Activated T-helper 2 cell treated with anti-CD3 and anti-CD28 coated beads, Interferon-gamma antibody, Interleukin-2, Interleukin-4, amounts not matched to agents 10 μg/mL and 5 μg/mL and 100 μg/mL, durations not matched to agents 14 hours and 24 hours and 36 hours (primary cell): ENCODE measurements around the gene DLGAP1. TPM values are rescaled to one million over a fixed set of nuclear protein-coding genes. Genes with fewer than 3 reads are reported as not detected.
"Not testable (repeated sequence)": the region's sequence is repeated elsewhere in the genome, so short reads cannot be mapped to it uniquely, and the experiment has no call there.

Experiments
- DNase-seq: peaks from one replicate; pipeline ENCODE4 v3.0.0; 2021; ENCODE audit warnings: low spot score
- H3K27ac Mint-ChIP-seq: one replicate; pipeline ENCODE4 v1.8.0; 2021; ENCODE audit warnings: mixed read lengths
- H3K27me3 Mint-ChIP-seq: one replicate; pipeline ENCODE4 v1.8.0; 2021; ENCODE audit warnings: low read depth, mixed read lengths
- H3K36me3 Mint-ChIP-seq: one replicate; pipeline ENCODE4 v1.8.0; 2021; ENCODE audit warnings: low read depth, mixed read lengths
- H3K4me1 Mint-ChIP-seq: one replicate; pipeline ENCODE4 v1.8.0; 2021; ENCODE audit warnings: low read depth, mixed read lengths
- H3K4me3 Mint-ChIP-seq: one replicate; pipeline ENCODE4 v1.8.0; 2021; ENCODE audit warnings: low read depth, mild to moderate bottlenecking, moderate library complexity, mixed read lengths
- H3K9me3 Mint-ChIP-seq: one replicate; pipeline ENCODE4 v1.8.0; 2021; ENCODE audit warnings: mixed read lengths
- intact Hi-C: fragments of 100-400 bp; cut with micrococcal nuclease; formaldehyde crosslinking; loops from one replicate; pipeline ENCODE4 v1.15.1; 2023
- total RNA-seq: library from RNA; stranded (reverse); gene quantifications from 2 replicates; pipeline ENCODE4 v1.2.3, GENCODE V29; 2022

DLGAP1 gene
- total RNA-seq, 1 donor from 2014 or later = not detected

- Mint-ChIP-seq H3K4me3 (no peak overlapping the region), H3K4me1 (peaks cover 1% of the 10 kb centered on the region), H3K36me3 (no peaks in the 10 kb centered on the region), H3K9me3 (no peaks in the 10 kb centered on the region), H3K27me3 (peaks cover 13% of the 10 kb centered on the region), H3K27ac (no peak overlapping the region)
- DNase-seq = no peak
- intact Hi-C loops = no loop called here
These were observed 969.7 kb downstream of the DLGAP1 start for GRCh38 chr18:3485153-3486149.

- intact Hi-C loops = no loop called here
- Mint-ChIP-seq H3K27ac (no peak overlapping the region), H3K4me1 (peaks cover 1% of the 10 kb centered on the region), H3K9me3 (no peaks in the 10 kb centered on the region), H3K4me3 (no peak overlapping the region), H3K36me3 (no peaks in the 10 kb centered on the region), H3K27me3 (peaks cover 7% of the 10 kb centered on the region)
- no peak for DNase-seq
These were observed 972.8 kb downstream of the DLGAP1 start for GRCh38 chr18:3482258-3482657.

DNA sequence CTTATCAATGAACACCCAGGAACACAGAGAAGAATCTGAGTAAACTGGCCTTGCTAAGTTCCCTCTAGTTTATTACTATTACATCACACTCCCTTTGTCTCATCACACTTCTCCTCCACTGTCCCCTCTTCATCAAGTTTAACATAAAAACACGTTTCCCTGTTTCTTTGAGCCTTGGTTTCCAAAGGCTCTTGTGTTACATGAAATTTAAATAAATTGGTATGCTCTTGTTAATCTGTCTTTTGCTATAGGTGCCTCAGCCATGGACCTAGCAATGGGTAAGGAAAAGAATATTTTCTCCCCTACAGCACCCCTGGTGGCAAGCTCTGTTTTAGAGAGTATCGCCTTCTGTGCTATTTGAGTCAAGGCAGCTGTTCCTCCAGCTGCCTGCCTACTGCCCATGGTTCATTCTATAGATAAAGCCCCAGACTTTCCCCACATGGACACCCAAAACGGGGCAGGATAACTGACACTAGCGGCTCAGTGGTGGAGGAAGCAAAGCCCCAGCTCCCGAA, 973.4 kb downstream of the DLGAP1 start:
- Mint-ChIP-seq H3K27me3 (peaks cover 7% of the 10 kb centered on the region), H3K36me3 (no peaks in the 10 kb centered on the region), H3K4me1 (peaks cover 1% of the 10 kb centered on the region), H3K9me3 (no peaks in the 10 kb centered on the region), H3K27ac (no peak overlapping the region), H3K4me3 (no peak overlapping the region)
- intact Hi-C loops = no loop called here
- DNase-seq = no peak

DNA sequence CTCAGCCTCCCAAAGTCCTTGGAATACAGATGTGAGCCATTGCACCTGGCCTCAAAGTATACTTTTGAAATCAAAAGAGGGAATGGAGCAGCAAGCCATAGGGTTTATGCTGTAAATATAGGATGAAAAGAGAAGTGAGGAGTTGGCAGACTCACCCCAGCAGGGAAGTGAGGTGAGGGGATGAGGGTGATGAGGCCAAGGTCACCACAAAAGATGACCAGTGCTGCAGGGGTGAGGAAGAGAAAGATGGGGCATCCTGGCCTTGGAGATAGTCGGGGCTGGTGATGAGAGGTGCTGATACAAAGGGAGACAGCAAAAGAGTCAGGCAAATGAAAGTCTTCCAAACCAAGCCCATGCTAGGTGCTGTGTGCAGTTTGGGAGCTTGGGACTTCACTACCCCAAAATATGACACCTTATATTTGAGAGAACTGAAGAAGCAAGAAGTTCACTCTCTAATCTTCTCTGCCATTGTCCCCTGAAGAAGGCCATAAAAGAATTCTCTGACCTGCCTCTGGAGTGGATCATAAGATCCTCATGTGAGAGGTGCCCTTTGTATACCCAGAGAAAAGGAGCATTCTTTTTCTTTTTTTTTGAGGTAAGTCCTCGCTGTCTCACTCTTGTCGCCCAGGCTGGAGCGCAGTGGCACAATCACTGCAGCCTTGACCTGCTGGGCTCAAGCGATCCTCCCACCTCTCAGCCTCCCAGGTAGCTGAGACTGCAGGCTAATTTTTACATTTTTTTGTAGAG, 974.1 kb downstream of the DLGAP1 start:
- H3K27ac Mint-ChIP-seq = no peak overlapping the region
- intact Hi-C loops = no loop called here

DNA sequence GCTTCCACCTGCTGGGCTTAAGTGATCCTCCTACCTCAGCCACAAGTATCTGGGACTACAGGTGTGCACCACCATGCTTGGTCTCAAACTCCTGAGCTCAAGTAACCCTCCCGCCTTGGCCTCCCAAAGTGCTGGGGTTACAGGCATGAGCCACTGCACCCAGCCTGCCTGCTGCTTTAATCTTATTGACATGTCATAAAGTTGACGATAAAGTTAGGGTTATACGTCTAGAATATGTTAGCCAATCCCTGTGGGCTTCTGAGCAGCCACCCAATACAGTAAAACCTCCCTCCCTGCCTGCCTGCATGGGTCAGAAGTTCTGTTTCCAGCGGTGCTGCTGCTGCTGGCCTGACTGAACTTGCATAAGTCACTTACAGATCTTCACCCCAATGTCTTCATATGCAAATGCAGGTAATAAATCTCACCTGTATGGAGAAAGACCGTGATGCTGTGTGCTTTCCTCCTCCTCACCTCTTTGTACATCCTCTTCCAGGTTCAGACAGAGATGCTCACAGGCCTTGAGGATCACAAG, 975.1 kb downstream of the DLGAP1 start:
- H3K27ac Mint-ChIP-seq = no peak overlapping the region
- H3K27me3 Mint-ChIP-seq = peaks cover 7% of the 10 kb centered on the region
- no peak overlapping the region for H3K4me3 Mint-ChIP-seq
- no peaks in the 10 kb centered on the region for H3K36me3 Mint-ChIP-seq
- DNase-seq = no peak
- intact Hi-C loops = no loop called here
- H3K4me1 Mint-ChIP-seq = no peaks in the 10 kb centered on the region
- H3K9me3 Mint-ChIP-seq = peaks cover 2% of the 10 kb centered on the region

More for the DNA sequence above, 974.1 kb downstream of the DLGAP1 start:
- no peak overlapping the region for H3K4me3 Mint-ChIP-seq
- DNase-seq = no peak
- peaks cover 7% of the 10 kb centered on the region for H3K27me3 Mint-ChIP-seq
- peaks cover 1% of the 10 kb centered on the region for H3K4me1 Mint-ChIP-seq
- no peaks in the 10 kb centered on the region for H3K36me3 Mint-ChIP-seq
- no peaks in the 10 kb centered on the region for H3K9me3 Mint-ChIP-seq

DNA sequence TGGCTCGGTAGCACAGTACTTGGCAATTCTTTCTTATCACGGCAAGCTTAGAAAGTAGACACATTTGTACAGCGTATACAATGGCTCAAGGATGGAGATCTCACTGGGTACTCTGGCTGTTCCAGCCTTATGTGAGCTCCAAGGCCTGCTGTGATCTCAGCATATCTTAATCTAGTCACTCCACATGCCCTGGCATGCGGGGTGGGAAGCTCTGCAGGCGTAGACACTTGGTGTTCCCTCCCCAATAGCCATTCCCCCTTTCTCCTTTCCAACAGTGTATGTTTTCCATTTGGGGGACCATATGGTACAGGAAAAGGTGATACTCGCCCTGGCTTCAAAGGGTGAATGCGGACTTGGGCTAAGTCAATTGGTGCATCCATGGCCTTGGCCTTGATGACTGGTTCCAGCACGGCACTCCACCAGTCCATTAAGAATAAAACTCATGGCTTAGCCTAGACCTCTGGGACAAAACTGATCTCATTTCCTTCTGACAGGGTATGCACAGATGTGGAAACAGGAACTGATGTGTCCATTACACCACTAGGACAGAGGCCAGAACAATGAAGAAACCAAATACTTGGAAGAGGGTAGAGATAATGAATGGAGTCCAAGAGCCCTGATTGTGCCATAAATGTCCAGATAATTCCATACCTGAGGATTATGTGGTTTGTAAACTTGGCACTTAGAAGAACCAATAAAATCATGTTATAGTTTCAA, 976.7 kb downstream of the DLGAP1 start:
- Mint-ChIP-seq H3K4me3 (no peak overlapping the region), H3K9me3 (peaks cover 7% of the 10 kb centered on the region), H3K27ac (no peak overlapping the region), H3K4me1 (peaks cover 4% of the 10 kb centered on the region), H3K27me3 (peaks cover 6% of the 10 kb centered on the region), H3K36me3 (no peaks in the 10 kb centered on the region)
- DNase-seq = no peak
- intact Hi-C loops = no loop called here

GRCh38 chr18:3472681-3473544, 982.2 kb downstream of the DLGAP1 start:
- Mint-ChIP-seq H3K4me1 (peaks cover 10% of the 10 kb centered on the region), H3K9me3 (peaks cover 7% of the 10 kb centered on the region), H3K4me3 (no peak overlapping the region), H3K27ac (no peak overlapping the region), H3K27me3 (no peaks in the 10 kb centered on the region), H3K36me3 (no peaks in the 10 kb centered on the region)
- DNase-seq = no peak
- intact Hi-C loops = loop anchor here (2.0 kb wide), 1 partner anchor 62 kb away; no protein-coding TSS in a partner anchor

- not testable (repeated sequence) for H3K27ac Mint-ChIP-seq, H3K9me3 Mint-ChIP-seq, H3K4me3 Mint-ChIP-seq, H3K36me3 Mint-ChIP-seq, DNase-seq, H3K27me3 Mint-ChIP-seq
- intact Hi-C loops = loop anchor here (2.0 kb wide), 1 partner anchor 61 kb away; no protein-coding TSS in a partner anchor
- H3K4me1 Mint-ChIP-seq = peaks cover 12% of the 10 kb centered on the region
These were observed 983.0 kb downstream of the DLGAP1 start for GRCh38 chr18:3472121-3472520.

DNA sequence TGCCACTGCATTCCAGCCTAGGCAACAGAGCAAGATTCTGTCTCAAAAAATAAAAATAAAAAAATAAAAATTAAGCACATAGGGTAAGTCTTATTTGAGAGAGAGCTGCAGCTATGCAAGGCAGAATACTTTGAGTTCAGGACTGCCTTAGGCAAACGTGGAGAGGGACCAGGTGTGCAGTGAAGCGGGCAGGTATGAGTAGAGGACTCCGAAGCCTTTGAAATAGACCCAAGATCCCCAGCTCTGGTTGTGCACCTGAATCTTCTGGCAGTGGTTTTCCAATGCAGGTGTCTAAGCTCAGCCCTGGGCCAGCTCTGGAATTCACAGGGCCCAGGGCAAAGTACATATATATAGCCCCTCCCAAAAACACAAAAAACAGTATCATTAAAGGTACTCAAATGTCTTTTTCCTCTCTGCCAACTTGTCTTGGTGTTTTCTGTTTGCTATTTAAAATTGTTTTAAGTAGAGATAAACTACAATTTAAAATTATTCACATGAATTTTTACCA, 983.9 kb downstream of the DLGAP1 start:
- DNase-seq = no peak
- H3K36me3 Mint-ChIP-seq = no peaks in the 10 kb centered on the region
- intact Hi-C loops = no loop called here
- H3K27me3 Mint-ChIP-seq = no peaks in the 10 kb centered on the region
- no peak overlapping the region for H3K27ac Mint-ChIP-seq
- H3K9me3 Mint-ChIP-seq = peaks cover 7% of the 10 kb centered on the region
- peaks cover 13% of the 10 kb centered on the region for H3K4me1 Mint-ChIP-seq
- H3K4me3 Mint-ChIP-seq = no peak overlapping the region

DNA sequence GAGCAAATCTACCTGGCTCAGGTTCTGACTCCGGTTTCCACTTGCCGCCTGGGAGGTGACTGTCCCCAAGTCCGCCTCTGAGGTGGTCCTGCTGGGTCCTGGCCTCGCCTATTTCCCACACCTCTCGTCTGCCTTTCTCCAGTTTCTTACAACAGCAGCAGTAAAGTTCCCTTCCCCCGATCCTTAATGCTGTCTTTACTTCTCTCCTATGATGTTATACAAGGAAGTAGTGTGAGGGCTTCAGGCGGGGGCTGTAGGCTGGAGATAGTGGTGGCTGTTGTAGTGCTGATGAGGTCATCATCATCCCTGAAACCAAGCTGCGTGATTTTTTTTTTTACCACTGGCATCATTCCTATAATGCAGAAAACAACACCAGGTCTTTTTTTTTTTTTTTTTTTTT, 986.3 kb downstream of the DLGAP1 start:
- Mint-ChIP-seq H3K36me3 (no peaks in the 10 kb centered on the region), H3K4me3 (no peak overlapping the region), H3K27ac (no peak overlapping the region), H3K27me3 (no peaks in the 10 kb centered on the region), H3K4me1 (peaks cover 12% of the 10 kb centered on the region), H3K9me3 (no peaks in the 10 kb centered on the region)
- intact Hi-C loops = no loop called here
- no peak for DNase-seq

DNA sequence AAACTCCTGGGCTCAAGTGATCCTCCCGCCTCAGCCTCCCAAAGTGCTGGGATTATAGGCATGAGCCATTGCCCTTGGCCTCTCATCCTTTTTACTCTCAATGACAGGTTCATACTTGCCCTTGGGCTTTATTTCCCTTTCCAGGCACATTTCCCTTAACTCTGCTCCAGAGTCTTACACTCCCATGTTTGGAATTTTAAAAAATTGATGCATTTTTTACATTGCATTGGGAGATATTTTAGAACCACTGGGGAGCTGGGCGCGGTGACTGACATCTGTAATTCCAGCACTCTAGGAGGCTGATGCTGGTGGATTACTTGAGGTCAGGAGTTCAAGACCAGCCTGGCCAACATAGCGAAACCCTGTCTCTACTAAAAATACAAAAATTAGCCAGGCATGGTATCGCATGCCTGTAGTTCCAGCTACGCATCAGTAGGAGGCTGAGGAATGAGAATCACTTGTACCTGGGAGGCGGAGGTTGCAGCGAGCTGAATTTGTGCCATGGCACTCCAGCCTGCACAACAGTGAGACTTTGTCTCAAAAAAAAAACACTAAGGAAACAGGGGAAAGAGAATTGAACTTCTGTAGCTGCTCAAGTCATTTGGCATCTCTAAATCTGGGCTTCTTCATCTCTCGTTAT, 986.9 kb downstream of the DLGAP1 start:
- Mint-ChIP-seq H3K27ac (no peak overlapping the region), H3K36me3 (no peaks in the 10 kb centered on the region), H3K4me3 (no peak overlapping the region), H3K4me1 (peaks cover 7% of the 10 kb centered on the region), H3K9me3 (no peaks in the 10 kb centered on the region), H3K27me3 (no peaks in the 10 kb centered on the region)
- intact Hi-C loops = no loop called here
- no peak for DNase-seq
